KMS-11 (cell line): ENCODE measurements around the gene ZBTB42.

Experiments used
- H2AFZ ChIP-seq: fragments of 200-600 bp; sonication (generic); 2 replicates; pipeline ENCODE4 v1.6.1; 2016; ENCODE audit warnings: antibody characterized with exemption, mixed run types, low read depth
- H3K27ac ChIP-seq: fragments of 200-600 bp; sonication (generic); 2 replicates; pipeline ENCODE4 v1.6.1; 2016; ENCODE audit warnings: mild to moderate bottlenecking, mixed run types
- H3K27me3 ChIP-seq: fragments of 200-600 bp; sonication (generic); 2 replicates; pipeline ENCODE4 v1.6.1; 2017; ENCODE audit warnings: mild to moderate bottlenecking, low read depth, mixed run types, moderate library complexity; ENCODE audit not compliant: insufficient read depth
- H3K36me3 ChIP-seq: fragments of 200-600 bp; sonication (generic); 2 replicates; pipeline ENCODE4 v1.6.1; 2017; ENCODE audit warnings: mild to moderate bottlenecking, mixed run types; ENCODE audit not compliant: insufficient read depth
- H3K4me1 ChIP-seq: fragments of 200-600 bp; sonication (generic); 2 replicates; pipeline ENCODE4 v1.6.1; 2016; ENCODE audit warnings: mild to moderate bottlenecking, low read depth, mixed run types; ENCODE audit not compliant: poor library complexity, severe bottlenecking
- H3K4me2 ChIP-seq: fragments of 200-600 bp; sonication (generic); 2 replicates; pipeline ENCODE4 v1.7.0; 2016; ENCODE audit warnings: mild to moderate bottlenecking, mixed run types
- H3K4me3 ChIP-seq: fragments of 200-600 bp; sonication (generic); IDR thresholded peaks from 2 replicates; pipeline ENCODE4 v1.6.1; 2017; ENCODE audit warnings: low read depth, low read length, mixed read lengths; ENCODE audit not compliant: insufficient read depth
- H3K79me2 ChIP-seq: fragments of 200-600 bp; sonication (generic); 2 replicates; pipeline ENCODE4 v1.6.1; 2016; ENCODE audit warnings: low read depth, mixed run types; ENCODE audit not compliant: insufficient read depth
- H3K9ac ChIP-seq: fragments of 200-600 bp; sonication (generic); 2 replicates; pipeline ENCODE4 v1.6.1; 2016; ENCODE audit warnings: mild to moderate bottlenecking, mixed run types
- H4K20me1 ChIP-seq: fragments of 200-600 bp; sonication (generic); 2 replicates; pipeline ENCODE4 v1.6.1; 2016; ENCODE audit warnings: mild to moderate bottlenecking, mixed run types; ENCODE audit not compliant: insufficient read depth
- TF ChIP-seq, protein P1 (sequence below): fragments of 200-600 bp; sonication (generic); conservative IDR thresholded peaks from 2 replicates; pipeline ENCODE4 v1.6.1; 2017; ENCODE audit warnings: low read depth, mild to moderate bottlenecking, antibody characterized with exemption, low read length, moderate library complexity, mixed read lengths

ZBTB42 gene

DNA sequence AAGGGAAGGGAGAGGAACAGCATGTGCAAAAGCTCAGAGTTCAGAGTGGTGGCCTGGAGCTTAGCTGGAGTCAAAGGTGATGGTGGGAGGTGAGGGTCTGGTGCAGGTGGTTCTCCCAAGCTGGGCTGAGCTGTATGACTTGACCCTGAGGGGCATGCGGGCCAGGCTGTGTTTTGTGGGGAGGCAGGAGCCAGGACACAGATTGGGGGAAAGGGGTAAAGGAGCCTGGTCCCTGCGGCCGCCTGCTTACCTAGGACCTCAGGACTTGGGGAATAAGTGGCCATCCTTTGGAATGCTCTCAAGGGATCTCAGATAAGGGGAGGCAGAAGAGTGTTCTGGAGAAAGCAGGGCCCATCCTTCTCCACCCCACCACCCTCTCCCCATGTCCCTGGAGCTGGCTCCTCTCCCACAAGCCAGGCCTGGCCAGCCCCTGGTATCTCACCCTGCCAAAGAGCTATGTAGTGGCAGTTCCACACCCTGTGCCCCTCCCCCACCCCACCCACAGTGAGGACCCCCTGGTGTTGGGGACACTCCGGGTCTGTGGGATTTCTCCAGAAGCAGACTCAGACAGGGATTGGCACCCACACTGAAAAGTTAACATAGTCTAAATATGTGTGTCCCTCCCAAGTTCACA, 44.2 kb downstream of the ZBTB42 start:
- TF ChIP-seq, protein P1, sequence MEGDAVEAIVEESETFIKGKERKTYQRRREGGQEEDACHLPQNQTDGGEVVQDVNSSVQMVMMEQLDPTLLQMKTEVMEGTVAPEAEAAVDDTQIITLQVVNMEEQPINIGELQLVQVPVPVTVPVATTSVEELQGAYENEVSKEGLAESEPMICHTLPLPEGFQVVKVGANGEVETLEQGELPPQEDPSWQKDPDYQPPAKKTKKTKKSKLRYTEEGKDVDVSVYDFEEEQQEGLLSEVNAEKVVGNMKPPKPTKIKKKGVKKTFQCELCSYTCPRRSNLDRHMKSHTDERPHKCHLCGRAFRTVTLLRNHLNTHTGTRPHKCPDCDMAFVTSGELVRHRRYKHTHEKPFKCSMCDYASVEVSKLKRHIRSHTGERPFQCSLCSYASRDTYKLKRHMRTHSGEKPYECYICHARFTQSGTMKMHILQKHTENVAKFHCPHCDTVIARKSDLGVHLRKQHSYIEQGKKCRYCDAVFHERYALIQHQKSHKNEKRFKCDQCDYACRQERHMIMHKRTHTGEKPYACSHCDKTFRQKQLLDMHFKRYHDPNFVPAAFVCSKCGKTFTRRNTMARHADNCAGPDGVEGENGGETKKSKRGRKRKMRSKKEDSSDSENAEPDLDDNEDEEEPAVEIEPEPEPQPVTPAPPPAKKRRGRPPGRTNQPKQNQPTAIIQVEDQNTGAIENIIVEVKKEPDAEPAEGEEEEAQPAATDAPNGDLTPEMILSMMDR = no peak
- no peaks in the 10 kb centered on the region for H3K27me3 ChIP-seq

DNA sequence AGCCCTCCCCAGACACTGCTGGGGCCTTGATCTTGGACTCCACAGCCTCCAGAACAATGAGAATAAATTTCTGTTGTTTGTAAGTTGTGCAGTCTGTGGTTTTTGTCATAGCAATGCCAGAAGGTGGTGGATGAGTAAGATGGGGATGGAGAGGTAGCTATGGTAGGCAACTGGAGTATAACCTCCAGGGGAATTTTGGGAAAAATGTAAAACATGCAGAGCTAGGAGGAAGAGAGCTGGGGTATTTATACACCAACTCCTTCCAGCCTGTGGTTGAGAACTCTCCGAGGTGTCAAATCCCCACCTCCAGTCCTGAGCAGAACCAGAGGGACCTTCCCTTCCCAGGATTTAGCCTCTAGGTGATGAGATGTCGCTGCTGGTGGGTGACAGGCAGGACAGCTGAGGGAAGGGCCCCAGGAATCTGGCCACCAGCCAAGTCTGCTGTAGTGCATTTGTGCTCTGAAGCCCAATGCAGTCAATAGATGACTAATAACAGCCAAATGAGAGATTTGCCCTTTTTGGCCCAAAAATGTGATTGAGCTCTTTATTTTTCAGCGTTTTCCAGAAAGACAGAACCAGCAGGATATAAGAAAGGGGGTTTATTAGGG, 45.0 kb downstream of the ZBTB42 start:
- H3K27me3 ChIP-seq = no peaks in the 10 kb centered on the region

More for the DNA sequence above, 44.2 kb downstream of the ZBTB42 start:
- Histone ChIP-seq H3K79me2 (no peaks in the 10 kb centered on the region), H2AFZ (no peak overlapping the region), H4K20me1 (no peaks in the 10 kb centered on the region), H3K4me2 (no peak overlapping the region), H3K27ac (no peak overlapping the region), H3K4me1 (no peaks in the 10 kb centered on the region), H3K36me3 (no peaks in the 10 kb centered on the region), H3K4me3 (no peak overlapping the region), H3K9ac (no peak overlapping the region)

DNA sequence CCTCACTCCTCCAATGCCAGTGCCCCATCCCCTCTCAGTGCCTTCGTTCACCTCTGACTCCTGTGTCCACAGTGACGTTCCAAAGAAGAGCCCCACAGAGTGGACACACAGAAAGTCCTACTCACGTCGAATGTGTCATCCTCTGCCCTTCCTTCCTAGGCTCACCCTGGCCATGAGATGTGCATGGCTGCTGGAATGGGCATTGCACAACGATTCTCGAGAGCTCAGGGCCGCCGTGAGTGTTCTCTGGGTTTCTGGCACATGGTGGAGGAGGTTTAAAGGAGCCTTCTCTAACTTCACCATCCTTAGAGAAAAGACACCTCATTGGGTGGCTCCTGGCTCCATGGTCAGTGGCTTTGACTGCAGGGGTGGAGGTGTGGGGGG, 51.4 kb downstream of the ZBTB42 start:
- Histone ChIP-seq H4K20me1 (no peaks in the 10 kb centered on the region), H3K36me3 (no peaks in the 10 kb centered on the region), H3K4me3 (no peak overlapping the region), H3K27me3 (no peaks in the 10 kb centered on the region), H2AFZ (no peak overlapping the region), H3K79me2 (no peaks in the 10 kb centered on the region), H3K9ac (no peak overlapping the region), H3K27ac (no peak overlapping the region), H3K4me2 (no peak overlapping the region), H3K4me1 (no peaks in the 10 kb centered on the region)
- TF ChIP-seq, protein P1 = no peak

More for the DNA sequence above, 45.0 kb downstream of the ZBTB42 start:
- Histone ChIP-seq H3K4me1 (no peaks in the 10 kb centered on the region), H2AFZ (no peak overlapping the region), H3K9ac (no peak overlapping the region), H3K79me2 (no peaks in the 10 kb centered on the region), H3K27ac (no peak overlapping the region), H4K20me1 (no peaks in the 10 kb centered on the region), H3K36me3 (no peaks in the 10 kb centered on the region), H3K4me3 (no peak overlapping the region), H3K4me2 (no peak overlapping the region)
- TF ChIP-seq, protein P1 = no peak
